Dermis blood vessel endothelial cell (primary cell): ENCODE measurements around the gene EPG5. TPM values are rescaled to one million over a fixed set of nuclear protein-coding genes. Genes with fewer than 3 reads are reported as not detected.
"Not testable (repeated sequence)": the region's sequence is repeated elsewhere in the genome, so short reads cannot be mapped to it uniquely, and the experiment has no call there.

ENCODE experiments used
- DNase-seq: peaks from one replicate; pipeline ENCODE4 v3.0.0; 2010
- total RNA-seq: library from RNA; depleted of rRNA; stranded (reverse); fragments of >200 nt; gene quantifications from 2 replicates; pipeline ENCODE4 v1.2.3, GENCODE V29; 2014

EPG5 gene, protein sequence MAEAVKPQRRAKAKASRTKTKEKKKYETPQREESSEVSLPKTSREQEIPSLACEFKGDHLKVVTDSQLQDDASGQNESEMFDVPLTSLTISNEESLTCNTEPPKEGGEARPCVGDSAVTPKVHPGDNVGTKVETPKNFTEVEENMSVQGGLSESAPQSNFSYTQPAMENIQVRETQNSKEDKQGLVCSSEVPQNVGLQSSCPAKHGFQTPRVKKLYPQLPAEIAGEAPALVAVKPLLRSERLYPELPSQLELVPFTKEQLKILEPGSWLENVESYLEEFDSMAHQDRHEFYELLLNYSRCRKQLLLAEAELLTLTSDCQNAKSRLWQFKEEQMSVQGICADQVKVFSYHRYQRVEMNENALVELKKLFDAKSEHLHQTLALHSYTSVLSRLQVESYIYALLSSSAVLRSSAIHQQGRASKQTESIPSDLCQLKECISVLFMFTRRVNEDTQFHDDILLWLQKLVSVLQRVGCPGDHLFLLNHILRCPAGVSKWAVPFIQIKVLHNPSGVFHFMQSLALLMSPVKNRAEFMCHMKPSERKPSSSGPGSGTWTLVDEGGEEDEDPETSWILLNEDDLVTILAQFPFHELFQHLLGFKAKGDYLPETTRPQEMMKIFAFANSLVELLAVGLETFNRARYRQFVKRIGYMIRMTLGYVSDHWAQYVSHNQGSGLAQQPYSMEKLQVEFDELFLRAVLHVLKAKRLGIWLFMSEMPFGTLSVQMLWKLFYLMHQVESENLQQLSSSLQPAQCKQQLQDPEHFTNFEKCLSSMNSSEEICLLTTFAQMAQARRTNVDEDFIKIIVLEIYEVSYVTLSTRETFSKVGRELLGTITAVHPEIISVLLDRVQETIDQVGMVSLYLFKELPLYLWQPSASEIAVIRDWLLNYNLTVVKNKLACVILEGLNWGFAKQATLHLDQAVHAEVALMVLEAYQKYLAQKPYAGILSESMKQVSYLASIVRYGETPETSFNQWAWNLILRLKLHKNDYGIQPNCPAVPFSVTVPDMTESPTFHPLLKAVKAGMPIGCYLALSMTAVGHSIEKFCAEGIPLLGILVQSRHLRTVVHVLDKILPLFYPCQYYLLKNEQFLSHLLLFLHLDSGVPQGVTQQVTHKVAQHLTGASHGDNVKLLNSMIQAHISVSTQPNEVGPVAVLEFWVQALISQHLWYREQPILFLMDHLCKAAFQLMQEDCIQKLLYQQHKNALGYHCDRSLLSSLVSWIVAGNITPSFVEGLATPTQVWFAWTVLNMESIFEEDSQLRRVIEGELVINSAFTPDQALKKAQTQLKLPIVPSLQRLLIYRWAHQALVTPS (N-terminal part only)
- 19.2 and 23.3 TPM in 2 replicates for total RNA-seq

DNA sequence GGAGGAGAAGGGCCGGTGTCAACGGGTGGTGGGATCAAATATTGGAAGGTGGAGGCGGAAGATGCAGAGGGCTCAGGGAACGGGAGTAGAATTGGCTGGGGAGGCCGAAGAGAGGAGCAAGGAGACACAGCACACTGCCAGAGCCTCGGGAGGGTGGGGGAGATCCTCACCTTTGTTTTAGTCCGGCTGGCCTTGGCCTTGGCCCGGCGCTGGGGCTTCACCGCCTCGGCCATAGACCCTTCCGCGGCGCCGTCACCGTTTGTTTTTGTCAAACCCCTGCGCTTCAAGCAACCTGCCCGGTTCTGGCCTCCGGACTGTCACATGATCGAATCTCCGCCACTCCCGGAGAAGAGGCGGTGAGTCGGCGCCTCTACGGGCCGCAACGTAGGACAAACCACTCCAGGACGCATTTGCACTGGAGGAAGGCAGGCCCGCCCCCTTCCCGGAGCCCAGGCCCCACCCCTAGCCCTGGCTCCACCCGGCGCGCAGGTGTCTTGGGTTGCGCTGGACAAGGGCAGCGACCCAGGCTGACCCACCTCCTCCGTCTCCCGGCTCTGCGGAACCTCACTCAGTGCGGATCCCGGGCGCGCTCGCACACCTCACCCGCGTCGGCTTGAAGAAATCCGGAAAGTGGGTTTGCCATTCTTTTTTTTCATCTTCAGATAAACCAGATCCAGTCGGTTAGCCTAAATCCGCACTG, at the start of gene EPG5:
EPG5 (minus strand) TSS at position 323 of the 700 bp plus-strand sequence; CDS start at position 233, 90 bp downstream.
- peak; percentile 97 for DNase-seq

DNA sequence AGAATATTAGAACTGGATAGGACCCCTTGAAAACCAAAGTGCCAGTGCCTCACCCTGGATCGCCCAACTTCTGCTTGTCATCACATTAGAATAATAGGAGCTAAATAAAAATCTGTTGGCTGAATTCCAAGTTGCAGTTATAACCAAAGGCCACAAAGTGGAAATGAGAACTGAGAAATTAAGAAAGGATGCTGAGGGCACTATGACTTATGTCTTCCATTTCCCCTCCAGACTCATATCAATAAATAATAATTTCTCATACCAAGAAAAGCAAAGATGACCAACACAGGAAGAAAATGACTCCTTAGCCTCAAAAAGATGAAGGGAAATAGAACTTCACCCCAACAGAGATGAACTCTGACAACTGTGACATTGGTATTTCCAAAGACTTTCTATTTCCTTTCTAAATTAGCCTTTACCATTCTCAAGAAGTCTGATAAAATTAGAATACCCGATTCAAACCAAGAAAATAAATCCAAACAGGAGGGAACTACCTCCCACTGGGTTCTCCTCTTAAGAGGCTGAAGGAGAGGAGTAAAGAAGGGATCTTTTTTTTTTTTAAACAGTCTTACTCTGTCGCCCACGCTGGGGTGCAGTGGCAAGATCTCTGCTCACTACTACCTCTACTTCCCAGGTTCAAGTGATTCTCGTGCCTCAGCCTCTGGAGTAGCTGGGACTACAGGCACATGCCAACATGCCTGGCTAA, 46.5 kb upstream of the EPG5 start:
- DNase-seq = peak; percentile 19

DNA sequence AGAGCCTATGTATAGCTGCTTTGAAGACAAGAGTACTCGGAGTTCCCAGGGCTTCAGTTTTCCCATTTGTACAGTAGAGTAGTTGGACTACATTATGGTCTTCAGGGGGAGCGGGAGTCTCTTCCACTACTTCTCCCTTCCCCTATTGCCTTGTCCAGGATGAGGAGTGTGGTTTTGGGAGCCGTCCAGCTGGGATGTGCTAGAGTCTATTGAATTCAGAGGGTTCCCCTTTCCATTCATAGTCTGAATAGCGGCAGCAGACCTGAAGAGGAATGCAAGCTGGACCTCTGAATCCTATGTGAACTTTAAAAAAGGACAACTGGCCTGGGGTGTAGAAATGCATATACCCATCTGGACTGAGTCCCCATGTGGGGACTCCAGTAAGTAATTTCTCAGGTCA, 43.5 kb upstream of the EPG5 start:
- no peak for DNase-seq

DNA sequence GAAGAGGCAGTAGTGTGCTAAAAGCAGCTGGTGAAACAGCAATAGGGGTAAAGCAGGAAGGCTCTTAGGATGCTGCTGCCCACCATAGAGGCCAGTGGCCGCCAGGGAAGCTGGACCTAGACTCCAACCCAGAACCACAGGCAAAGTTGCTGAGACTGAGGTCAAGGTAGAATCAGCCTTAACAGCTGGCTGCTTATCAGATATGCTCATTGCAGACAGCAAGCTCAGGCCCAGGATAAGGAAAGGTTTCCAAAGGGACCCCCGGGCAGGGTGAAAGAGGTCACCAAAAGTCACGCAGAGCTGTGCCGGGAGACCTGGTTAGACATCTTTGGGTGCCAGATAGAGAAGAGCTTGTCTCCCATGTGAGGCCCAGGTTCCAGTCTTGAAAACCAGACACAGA, 42.9 kb upstream of the EPG5 start:
- no peak for DNase-seq

DNA sequence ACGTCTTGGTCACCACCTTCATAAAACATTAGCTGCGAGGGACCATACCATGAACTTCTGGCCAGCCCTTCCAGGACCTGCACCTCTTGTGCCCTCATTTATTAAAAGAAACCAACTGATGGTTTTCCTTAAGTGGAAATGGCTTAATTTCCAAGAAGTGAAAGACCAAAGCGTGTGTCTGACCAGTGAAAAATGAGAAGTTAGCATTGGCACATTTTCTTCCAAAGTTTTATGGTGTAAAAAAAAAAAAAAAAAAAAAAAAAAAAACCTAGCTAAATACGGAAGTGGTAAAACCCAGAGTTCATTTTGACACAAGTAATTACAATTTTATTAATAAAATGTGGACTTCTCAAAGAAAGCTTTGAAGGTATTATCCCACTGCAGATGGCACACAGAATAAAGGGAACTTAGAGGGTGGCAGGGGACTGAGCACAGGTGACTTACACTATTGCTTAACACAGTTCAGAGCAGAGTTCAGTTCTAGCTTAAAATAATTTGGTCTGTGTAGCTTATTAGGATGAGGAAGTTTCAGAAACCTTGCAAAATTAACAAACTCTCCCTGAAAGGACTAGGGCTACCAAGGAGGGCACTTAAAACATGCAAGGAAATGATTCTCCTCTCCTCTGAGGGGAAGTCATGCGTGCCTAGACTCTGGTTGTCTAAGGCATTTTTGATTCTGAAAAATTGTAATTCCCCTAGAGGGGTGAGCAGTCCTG, 42.2 kb upstream of the EPG5 start:
- DNase-seq = no peak

DNA sequence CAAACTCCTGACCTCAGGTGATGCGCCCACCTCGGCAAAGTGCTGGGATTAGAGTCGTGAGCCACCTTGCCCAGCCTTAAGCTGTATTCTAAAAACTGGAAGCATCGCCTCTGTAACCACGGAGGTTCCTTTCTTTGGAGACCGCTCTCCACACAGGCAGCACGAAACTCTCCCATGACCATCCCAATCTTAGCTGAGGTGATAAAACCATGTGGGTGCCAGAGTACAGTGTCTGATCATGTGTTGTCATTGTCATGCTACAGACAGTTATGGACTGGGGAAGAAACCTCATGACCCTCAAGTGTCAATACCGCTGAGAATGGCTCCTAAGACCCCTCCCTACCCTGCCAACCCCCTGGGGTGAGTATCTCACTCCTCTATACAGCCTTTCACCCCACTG, 41.4 kb upstream of the EPG5 start:
- no peak for DNase-seq

DNA sequence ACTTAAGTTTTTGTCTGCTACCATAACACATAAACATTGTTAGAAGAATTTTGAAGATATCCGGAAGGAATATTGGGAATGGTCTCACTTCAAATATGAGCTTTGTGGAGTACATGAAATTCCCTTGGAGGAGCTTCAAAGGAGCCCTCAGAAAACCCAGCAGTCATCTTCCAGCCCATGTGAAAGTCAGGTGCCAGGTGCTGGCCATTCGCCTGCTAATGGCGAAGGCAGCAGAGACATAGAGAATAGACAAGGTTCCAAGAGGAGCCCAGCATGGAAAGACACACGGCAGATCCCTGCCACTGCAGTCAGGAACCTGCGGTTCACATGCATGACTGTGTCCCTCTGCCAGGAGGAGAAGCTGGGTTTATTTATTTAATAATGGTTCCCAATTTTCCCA, 40.0 kb upstream of the EPG5 start:
- DNase-seq = no peak

DNA sequence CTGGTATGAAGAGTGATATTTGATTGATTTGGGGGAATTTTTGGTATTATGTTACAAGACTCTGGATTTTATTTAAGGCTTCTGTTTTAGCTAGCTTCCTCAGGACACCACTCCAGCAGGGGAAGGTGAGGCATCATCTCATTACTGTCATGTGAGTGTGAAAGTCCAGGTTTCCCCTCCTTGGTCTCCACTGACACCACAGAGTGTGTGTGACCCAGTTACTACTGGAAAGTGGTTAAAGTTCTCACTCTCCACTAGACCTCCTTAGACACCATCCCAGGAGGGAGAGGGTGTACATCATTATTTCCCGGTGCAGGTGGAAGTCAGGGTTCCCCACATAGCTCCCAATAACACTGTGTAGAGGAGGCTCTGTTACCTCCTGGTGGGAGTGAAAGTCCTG, 35.8 kb upstream of the EPG5 start:
- DNase-seq = no peak

DNA sequence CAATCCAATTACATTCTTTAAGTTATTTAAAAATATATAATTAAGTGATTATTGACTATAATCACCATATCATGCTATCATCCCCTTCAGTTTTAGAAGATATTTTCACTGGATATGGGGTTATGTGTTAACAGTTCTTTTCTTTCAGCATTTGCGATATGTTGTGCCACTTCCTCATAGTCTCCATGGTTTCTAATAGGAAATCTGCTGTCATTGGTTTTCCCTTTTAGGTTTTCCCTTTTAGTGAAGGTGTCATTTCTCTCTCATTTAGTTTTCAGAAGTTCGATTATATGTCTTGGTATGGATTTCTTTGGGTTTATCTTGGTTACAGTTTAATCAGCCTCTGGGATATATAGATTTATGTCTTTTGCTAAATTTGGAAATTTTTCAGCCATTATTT, 34.8 kb upstream of the EPG5 start:
- no peak for DNase-seq

DNA sequence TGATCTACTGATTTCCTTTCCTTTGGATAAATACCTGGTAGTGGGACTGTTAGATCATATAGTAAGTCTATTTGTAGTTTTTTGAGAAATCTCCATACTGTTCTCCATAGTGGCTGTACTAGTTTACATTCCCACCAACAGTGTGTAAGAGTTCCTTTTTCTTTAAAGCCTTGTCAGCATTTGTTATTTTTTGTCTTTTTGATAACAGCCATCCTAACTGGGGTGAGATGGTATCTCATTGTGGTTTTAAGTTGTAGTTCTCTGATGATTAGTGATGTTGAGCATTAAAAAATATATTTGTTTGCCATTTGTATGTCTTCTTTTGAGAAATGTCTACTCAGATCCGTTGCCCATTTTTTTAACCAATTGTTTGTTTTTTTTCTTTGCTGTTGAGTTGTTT, 33.9 kb upstream of the EPG5 start:
- no peak for DNase-seq

DNA sequence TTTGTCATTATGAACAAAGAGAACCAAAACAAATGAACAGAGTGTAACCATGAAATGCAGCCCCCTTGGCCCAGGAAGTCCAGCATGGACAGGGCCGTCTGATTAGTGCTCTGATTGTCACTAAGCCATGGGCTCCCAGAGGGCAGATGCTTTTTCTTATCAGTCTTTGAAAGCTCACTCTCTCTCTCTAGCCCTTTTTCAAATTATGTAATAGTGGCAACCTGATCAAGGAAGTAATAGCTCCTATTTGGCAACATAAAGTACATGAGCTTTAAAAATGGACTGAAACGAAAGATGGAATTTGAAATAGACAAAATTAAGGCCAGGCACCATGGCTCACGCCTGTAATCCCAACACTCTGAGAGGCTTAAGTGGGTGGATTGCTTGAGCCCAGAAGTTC, 32.4 kb upstream of the EPG5 start:
- no peak for DNase-seq

DNA sequence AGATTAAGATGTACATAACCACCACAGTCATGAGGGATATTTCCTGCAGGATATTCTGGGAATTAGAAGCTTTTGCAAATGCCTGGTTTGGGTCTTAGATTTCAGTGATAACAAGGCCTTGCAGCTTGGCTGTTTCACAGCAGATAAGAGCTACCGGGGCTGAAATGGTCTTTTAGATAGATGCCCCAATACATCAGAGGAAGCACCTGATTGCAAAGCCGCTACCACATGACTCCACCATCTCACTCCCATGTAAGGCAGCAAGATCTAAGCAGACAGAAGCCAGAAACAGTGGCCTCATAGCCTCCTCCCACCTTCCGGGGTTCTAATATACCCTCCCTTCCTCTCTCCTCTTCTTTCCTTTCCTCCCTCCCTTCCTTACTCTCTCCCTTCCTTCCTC, 31.1 kb upstream of the EPG5 start:
- peak; percentile 20 for DNase-seq

DNA sequence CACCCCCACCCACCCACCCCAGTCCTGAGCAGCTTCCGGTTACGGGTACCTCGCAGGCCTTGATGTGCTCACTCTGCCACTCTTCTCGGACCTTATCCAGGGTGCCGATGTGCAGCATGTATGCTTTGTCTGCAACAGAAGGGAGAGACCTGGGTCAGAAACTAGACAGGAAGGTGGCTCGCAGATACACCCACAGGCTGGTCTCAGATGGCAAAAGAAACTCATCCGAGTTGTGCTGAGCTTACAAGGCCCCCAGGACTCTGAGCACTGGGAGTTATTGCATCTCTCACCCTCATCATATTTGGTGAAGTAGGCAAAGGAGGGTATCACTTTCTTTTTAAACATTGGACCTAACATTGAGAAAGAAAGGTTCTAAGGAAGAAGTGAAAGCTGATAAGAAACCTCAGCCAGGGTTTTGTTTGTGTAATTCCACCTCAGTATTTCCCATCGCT, 30.6 kb upstream of the EPG5 start:
- no peak for DNase-seq

DNA sequence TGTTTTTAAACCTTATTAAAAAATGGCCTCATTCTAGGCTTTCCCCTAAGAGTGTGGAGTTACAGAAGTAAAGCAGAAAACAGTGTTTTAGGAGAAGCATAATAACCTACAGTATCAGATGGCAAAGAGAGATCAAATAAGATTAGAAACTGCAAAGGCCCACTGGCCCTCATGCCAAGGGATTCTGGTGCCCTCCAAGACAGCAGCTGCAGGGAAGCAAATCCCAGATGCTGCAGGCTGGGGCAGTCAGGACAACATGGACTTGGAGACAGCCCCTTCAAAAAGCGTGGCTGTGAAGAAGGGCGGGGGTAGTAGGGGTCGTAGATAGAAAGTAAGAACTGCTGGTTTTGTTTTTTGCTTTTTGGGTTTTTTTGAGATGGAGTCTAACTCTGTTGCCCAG, 28.3 kb upstream of the EPG5 start:
- no peak for DNase-seq

DNA sequence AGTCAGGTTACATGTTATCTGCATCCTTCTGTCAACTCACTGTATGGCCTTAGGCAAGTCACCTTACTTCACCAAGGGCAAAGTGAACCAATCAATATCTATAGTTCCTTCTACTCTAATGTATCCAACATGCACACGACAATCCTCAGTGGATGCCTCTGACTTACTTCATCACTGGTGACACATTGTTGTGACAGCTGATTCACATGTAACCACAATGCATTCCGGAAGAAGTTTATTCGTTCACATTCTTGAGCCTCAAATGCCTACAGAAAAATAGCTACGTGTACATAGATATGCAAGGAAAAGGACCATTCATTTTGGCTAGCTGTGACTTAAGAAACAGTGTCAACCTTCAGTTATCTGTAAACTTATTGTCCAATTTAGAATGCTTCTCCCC, 26.3 kb upstream of the EPG5 start:
- peak; percentile 23 for DNase-seq

DNA sequence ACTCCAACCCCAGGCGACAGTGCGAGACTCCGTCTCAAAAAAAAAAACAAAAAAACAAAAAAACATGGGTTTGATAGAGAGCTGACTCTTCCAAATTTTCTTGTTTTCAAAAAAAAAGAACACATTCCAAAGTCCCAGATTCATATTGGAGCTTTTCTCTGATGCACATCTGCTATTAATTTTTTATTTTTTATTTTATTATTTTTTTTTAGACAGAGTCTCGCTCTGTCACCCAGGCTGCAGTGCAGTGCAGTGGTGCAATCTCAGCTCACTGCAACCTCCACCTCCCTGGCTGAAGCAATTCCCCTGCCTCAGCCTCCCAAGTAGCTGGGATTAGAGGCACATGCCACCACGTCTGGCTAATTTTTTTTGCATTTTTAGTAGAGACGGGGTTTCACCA, 25.4 kb upstream of the EPG5 start:
- DNase-seq = not testable (repeated sequence)

DNA sequence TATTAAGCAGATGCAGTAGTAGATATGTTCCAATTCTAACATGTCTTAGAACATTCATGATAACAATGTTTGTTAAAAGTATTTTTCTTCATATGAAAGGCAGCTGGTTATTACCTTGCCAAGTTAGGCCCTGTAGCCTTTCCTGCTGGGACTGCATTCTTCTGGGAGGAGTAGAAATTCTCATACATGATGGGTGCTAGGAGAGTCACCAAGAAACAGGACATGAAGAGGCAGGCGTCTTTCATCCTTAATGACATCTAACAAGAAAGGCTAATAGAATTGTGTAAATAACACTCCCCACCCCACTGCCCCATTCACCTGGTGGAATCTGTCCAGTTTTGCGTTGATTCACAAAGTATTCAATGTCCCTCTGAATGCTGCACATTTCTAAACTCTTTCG, 24.7 kb upstream of the EPG5 start:
- no peak for DNase-seq

DNA sequence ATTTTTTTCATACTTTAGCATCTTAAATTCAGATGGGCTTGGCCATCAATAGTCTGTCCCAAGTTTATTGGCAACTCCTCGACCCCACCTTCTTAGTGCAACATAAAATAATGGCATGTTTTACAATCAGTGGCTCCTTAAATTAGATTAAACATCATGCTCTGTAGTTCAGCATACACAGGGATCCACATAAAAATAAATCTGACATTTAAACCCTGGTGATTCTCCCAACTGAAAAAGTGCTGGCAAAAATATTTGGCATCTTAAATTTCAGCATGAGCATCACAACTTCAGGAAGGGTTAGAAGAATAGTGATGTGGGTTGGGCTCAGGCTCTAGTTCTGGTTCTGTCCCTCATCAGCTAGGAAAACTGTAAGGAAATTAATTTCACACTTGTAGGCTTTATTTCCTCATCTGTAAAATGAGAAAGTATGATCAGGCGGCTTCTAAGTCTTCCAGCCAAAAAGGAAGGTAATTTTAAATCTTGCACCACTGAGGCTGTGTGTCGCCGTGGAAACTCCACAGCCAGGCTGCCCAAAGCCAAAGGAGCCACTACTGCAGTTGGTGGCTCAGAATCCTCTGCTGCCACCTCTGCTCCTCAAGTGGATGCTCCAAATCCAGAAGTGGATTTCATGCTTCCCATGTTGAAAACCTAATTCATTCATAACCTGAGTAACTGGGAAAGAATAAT, 17.6 kb upstream of the EPG5 start:
- DNase-seq = no peak

DNA sequence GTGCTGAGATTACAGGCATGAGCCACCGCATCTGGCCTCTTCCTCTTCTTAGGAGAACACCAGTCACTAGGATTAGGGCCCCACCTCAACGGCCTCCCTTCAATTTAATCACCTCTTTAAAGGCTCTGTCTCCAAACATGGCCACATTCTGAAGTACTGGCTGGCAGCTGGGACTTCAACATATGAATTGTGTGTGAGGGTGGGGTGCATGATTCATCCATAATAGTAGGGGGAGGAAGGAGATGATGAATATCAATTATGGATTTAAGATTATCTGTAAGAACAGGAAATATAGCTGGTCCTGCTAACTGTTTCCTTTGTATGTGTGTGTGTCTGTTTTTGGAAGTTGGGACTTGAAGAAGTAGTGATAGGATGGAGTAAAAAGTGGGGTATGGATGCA, 14.7 kb upstream of the EPG5 start:
- peak; percentile 21 for DNase-seq

DNA sequence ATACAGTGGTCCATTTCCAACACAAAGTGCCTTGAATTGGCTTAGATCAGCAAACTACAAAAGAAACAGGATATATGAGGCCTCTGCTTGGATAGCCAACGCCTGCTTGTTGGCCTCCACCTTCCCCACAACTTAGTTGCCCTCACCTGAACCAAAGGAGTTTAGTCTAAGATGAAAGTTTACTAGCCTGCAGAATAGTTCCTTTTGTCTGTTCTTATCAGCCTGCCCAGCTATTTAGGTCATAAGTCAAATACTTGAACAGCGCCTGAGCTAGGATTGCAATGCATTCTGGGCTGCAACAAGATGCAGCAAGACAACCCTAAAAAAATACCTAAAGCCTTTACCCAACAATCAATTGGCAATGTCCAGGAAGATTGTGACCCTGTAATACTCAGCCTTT, 13.1 kb upstream of the EPG5 start:
- no peak for DNase-seq
